Upper lobe of left lung (tissue), 6 donors: ENCODE results near the gene PPP1R9B. TPM values are rescaled to one million over a fixed set of nuclear protein-coding genes. Genes with fewer than 3 reads are reported as not detected.
A peak's percentile ranks its signal among the peaks of the same experiment; 100 is the strongest.

Experiments
- ATAC-seq, 2 donors: fragments of 200-7000 bp; cut with Tn5 transposase; one replicate each; pipeline ENCODE4 v1.9.1; 2022; ENCODE audit warnings: mild to moderate bottlenecking in 2 of 2, moderate library complexity in 2 of 2; ENCODE audit not compliant: low FRiP score in 2 of 2
- DNase-seq, 2 donors: peaks; one replicate each; pipeline ENCODE4 v3.0.0-alpha.2; 2019 to 2020
- H3K27ac ChIP-seq, 4 donors: fragments of 200-600 bp; sonication (generic); one replicate each; pipeline ENCODE4 v1.5.1; 2016 to 2019
- H3K27me3 ChIP-seq, 4 donors: fragments of 200-600 bp; sonication (generic); one replicate each; pipeline ENCODE4 v1.5.1; 2017 to 2019
- H3K36me3 ChIP-seq, 4 donors: fragments of 200-600 bp; sonication (generic); one replicate each; pipeline ENCODE4 v1.5.1; 2016 to 2019
- H3K4me1 ChIP-seq, 4 donors: fragments of 200-600 bp; sonication (generic); one replicate each; pipeline ENCODE4 v1.5.1; 2018 to 2019
- H3K4me3 ChIP-seq, 4 donors: fragments of 200-600 bp; sonication (generic); one replicate each; pipeline ENCODE4 v1.5.1; 2017 to 2019; ENCODE audit warnings: mild to moderate bottlenecking in 2 of 4, moderate library complexity in 1 of 4
- H3K9me3 ChIP-seq, 4 donors: fragments of 200-600 bp; sonication (generic); one replicate each; pipeline ENCODE4 v1.5.1; 2018 to 2019
- CTCF ChIP-seq, 6 experiments: fragments of 450-650 bp in 4 of 6; fragments of 200-600 bp in 2 of 6; sonication (generic) in 2 of 6; IDR thresholded peaks; one replicate each; pipeline ENCODE4 v1.5.1; 2016 to 2019; ENCODE audit warnings: antibody characterized with exemption in 6 of 6
- EP300 ChIP-seq, 4 donors: sonication (generic); formaldehyde crosslinking; IDR thresholded peaks; one replicate each; pipeline ENCODE4 v1.5.1; 2017; ENCODE audit warnings: antibody characterized with exemption in 4 of 4, control low read depth in 2 of 4
- POLR2A ChIP-seq, 4 donors: fragments of 450-650 bp; IDR thresholded peaks; one replicate each; pipeline ENCODE4 v1.5.1; 2016 to 2017; ENCODE audit warnings: antibody characterized with exemption in 4 of 4, mild to moderate bottlenecking in 2 of 4
- POLR2AphosphoS5 ChIP-seq, 2 donors: sonication (generic); formaldehyde crosslinking; IDR thresholded peaks; one replicate each; pipeline ENCODE4 v1.5.1; 2017; ENCODE audit warnings: antibody characterized with exemption in 2 of 2
- WGBS, 2 donors: methylation state at CpG; one replicate each; pipeline ENCODE4 v1.1.5; 2017 to 2018; 5-methylcytosine and 5-hydroxymethylcytosine counted together
- total RNA-seq, 6 donors: library from RNA; depleted of rRNA in 4 of 6; stranded (reverse); fragments of >200 nt in 4 of 6; gene quantifications; one replicate each; pipeline versions ENCODE4 v1.1.0 to v1.2.1, GENCODE V29; 2016 to 2021
- donor health status: DM: no; HTN: no; CAD: no; lungs with moderate emphysema.
- donor health status: DM: no; HTN: yes; CAD: no; lungs with severe emphysema.

PPP1R9B gene
- total RNA-seq, 6 donors from 2014 or later = 37.5 to 121 (median 74.7) TPM

- Histone ChIP-seq H3K27me3 (no peaks in the 10 kb centered on the region), H3K4me3 (no peak overlapping the region), H3K4me1 (peaks cover 6 to 11% (median 9%) of the 10 kb centered on the region in 4 donors), H3K27ac (peak overlapping the region in 3 of 4 donors; percentile 19 to 36 (median 30)), H3K36me3 (peaks cover 0 to 39% (median 19%) of the 10 kb centered on the region in 4 donors), H3K9me3 (no peaks in the 10 kb centered on the region)
- DNase-seq (peak; percentile 52 to 60), ATAC-seq (peak in 1 of 2 donors; percentile 7)
- TF ChIP-seq POLR2A (IDR thresholded peaks at IDR 0.05) (no peak), POLR2AphosphoS5 (IDR thresholded peaks at IDR 0.05) (peak in 1 of 2 donors; percentile 26), CTCF (IDR thresholded peaks at IDR 0.05) (no peak), EP300 (IDR thresholded peaks at IDR 0.05) (no peak)
- 68% methylated on average over 19 of the region's 19 CpGs for WGBS, 2 donors
These were observed 34.3 kb upstream of the PPP1R9B start for GRCh38 chr17:50184611-50185398.

GRCh38 chr17:50184064-50184463 lies 33.6 kb upstream of the PPP1R9B start:
- peak overlapping the region in 1 of 4 donors; percentile 17 for H3K4me3 ChIP-seq
- ATAC-seq (no peak), DNase-seq (no peak)
- TF ChIP-seq POLR2AphosphoS5 (IDR thresholded peaks at IDR 0.05) (no peak), CTCF (IDR thresholded peaks at IDR 0.05) (no peak), EP300 (IDR thresholded peaks at IDR 0.05) (no peak), POLR2A (IDR thresholded peaks at IDR 0.05) (no peak)
- H3K4me1 ChIP-seq = peaks cover 6 to 11% (median 9%) of the 10 kb centered on the region in 4 donors
- H3K9me3 ChIP-seq = no peaks in the 10 kb centered on the region
- H3K27me3 ChIP-seq = no peaks in the 10 kb centered on the region
- 50 to 53% methylated on average over 8 of the region's 8 CpGs for WGBS, 2 donors
- peaks cover 0 to 32% (median 16%) of the 10 kb centered on the region in 4 donors for H3K36me3 ChIP-seq
- peak overlapping the region in 3 of 4 donors; percentile 30 to 53 (median 36) for H3K27ac ChIP-seq

GRCh38 chr17:50183421-50183994 lies 33.0 kb upstream of the PPP1R9B start:
- Histone ChIP-seq H3K36me3 (peaks cover 0 to 26% (median 12%) of the 10 kb centered on the region in 4 donors), H3K9me3 (no peaks in the 10 kb centered on the region), H3K27me3 (no peaks in the 10 kb centered on the region), H3K27ac (peak overlapping the region in 3 of 4 donors; percentile 30 to 53 (median 36)), H3K4me1 (peaks cover 9 to 17% (median 12%) of the 10 kb centered on the region in 4 donors), H3K4me3 (peak overlapping the region in 1 of 4 donors; percentile 17)
- 60 to 66% methylated on average over 8 to 12 of the region's 12 CpGs for WGBS, 2 donors
- no peak for ATAC-seq
- DNase-seq = no peak
- no peak for TF ChIP-seq POLR2A (IDR thresholded peaks at IDR 0.05)
- no peak for TF ChIP-seq POLR2AphosphoS5 (IDR thresholded peaks at IDR 0.05)
- no peak for TF ChIP-seq CTCF (IDR thresholded peaks at IDR 0.05)
- no peak for TF ChIP-seq EP300 (IDR thresholded peaks at IDR 0.05)

GRCh38 chr17:50182783-50183420 lies 32.4 kb upstream of the PPP1R9B start:
- no peak for ATAC-seq
- 83 to 84% methylated on average over 18 of the region's 18 CpGs for WGBS, 2 donors
- Histone ChIP-seq H3K36me3 (peaks cover 0 to 20% (median 10%) of the 10 kb centered on the region in 4 donors), H3K27ac (peak overlapping the region in 2 of 4 donors; percentile 36 to 53), H3K4me1 (peaks cover 15 to 23% (median 18%) of the 10 kb centered on the region in 4 donors), H3K4me3 (no peak overlapping the region), H3K27me3 (no peaks in the 10 kb centered on the region), H3K9me3 (no peaks in the 10 kb centered on the region)
- DNase-seq = no peak
- no peak for TF ChIP-seq POLR2AphosphoS5 (IDR thresholded peaks at IDR 0.05)
- no peak for TF ChIP-seq CTCF (IDR thresholded peaks at IDR 0.05)
- no peak for TF ChIP-seq EP300 (IDR thresholded peaks at IDR 0.05)
- TF ChIP-seq POLR2A (IDR thresholded peaks at IDR 0.05) = no peak
